GM08714 (cell line): ENCODE results near the gene CSTB.

ENCODE experiments used
- H3K4me3 ChIP-seq: fragments of 200-500 bp; sonication (Bioruptor generic); 2 replicates; pipeline ENCODE4 v1.5.1; 2014; ENCODE audit warnings: mild to moderate bottlenecking, low read length, inconsistent platforms
- ZNF274 ChIP-seq: IDR thresholded peaks from 2 replicates; pipeline ENCODE4 v1.6.1; 2012; ENCODE audit warnings: mild to moderate bottlenecking, low read depth, low read length

Gene CSTB

DNA sequence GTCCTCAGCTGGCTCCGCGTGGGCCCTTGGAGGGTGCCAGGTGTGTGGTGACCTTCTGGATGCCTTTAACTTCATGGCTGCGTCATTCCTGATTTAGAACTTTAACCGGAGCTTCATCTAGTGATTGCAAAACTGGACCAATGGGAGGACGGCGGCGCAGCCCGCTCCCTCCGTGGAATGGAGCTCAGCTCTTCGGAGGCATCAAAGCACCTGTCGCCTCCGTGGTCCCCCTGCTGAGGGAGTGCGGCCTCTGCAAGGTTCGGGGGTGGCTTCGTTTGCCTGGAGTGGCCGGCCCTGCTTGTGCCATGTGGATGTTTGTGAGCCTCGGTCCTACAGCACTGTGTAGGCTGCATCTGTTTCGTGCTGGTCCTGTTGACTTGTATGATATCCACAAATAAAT is 14.2 kb downstream of the CSTB start:
- H3K4me3 ChIP-seq: no peak overlapping the region
- no peak for TF ChIP-seq ZNF274

DNA sequence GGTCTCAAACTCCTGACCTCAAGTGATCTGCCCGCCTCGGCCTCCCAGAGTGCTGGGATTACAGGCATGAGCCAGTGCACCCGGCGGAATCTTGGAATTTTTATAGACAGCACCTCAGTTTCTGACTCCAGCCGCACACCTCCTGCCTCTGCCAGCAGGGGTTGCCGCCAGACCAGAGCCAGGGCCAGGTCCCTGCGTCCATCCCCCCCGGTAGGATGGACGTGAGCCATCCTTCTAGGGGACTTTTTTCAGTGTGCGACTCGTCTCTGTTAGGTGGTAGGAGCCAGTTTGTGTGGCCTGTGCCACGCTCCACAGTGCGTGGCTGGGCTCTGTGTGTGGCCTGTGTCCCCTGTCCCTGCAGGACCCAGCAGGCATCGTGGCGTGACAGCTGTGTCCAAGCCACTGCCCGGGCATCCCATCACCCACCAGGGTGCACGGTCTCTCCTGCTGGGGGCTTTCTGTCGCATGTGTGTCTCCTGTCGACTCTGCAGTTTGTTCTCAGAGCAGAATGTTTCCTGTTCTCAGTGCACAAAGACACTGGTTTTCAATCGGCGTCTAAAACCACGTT is 15.6 kb downstream of the CSTB start:
- no peak for TF ChIP-seq ZNF274
- H3K4me3 ChIP-seq: no peak overlapping the region

DNA sequence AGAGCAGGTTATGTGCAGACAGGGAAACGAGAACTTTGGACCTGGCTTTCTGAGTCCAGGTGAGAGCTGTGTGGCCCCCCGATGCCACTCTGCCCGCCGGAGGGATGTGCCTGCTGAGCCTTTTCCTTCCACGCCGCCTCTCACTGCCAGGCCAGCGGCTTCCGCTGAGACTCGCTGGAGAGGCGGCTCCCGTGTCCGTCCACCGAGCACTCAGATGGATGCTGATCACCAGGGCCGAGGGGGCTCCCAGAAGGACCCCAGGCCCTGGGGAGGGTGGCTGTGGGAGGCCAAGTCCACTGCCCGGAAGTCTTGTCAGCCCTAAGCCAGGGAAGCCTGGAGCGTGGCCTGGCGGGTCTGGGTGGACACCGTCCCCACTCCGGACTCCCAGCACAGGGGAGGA is 16.5 kb downstream of the CSTB start:
- no peak for TF ChIP-seq ZNF274
- H3K4me3 ChIP-seq: no peak overlapping the region

- no peak overlapping the region for H3K4me3 ChIP-seq
- TF ChIP-seq ZNF274: no peak
Observed at GRCh38 chr21:43758811-43759210, 17.3 kb downstream of the CSTB start.

GRCh38 chr21:43758111-43758641 is 17.9 kb downstream of the CSTB start:
- TF ChIP-seq ZNF274: no peak
- H3K4me3 ChIP-seq: no peak overlapping the region

- no peak overlapping the region for H3K4me3 ChIP-seq
- no peak for TF ChIP-seq ZNF274
Observed at GRCh38 chr21:43757601-43758000, 18.5 kb downstream of the CSTB start.

DNA sequence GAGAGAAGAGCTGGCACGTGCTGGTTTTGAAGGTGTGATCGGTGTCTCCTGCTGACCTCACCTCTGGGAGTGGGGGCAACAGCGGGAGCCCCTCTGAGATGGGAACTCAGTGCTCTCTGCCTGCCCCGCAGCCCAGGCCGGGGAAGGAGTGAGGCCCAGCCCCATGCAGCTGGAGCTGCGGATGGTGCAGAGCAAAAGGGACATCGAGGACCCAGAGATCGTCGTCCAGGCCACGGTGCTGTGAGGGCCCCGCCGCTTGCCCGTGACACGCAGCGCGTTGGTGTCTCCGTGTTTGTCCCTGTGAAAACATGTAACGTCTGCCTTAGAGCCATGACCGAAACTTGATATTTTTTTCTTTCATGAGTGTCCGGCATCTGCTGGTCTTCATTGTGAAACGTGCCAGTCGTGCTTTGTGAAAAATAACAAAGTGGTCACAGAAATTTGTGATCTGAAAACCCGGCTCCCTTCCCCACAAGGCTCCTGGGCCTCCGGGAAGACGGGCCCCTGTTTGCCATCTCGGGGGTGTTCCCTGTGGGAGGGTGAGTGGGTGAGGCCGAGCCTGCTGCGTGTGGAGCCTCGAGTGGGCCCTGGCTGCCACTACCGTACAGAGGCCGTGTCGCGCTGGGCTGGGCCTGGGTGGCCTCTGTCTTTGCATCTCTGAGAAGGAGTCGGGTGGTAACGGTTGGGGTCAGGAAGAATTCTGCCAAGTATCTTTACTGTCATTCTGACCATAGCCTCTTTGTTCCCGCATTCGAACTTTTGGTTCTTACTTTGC is 20.1 kb downstream of the CSTB start:
- TF ChIP-seq ZNF274: no peak
- H3K4me3 ChIP-seq: no peak overlapping the region

- no peak overlapping the region for H3K4me3 ChIP-seq
- TF ChIP-seq ZNF274: no peak
Observed at GRCh38 chr21:43754948-43755781, 20.9 kb downstream of the CSTB start.

DNA sequence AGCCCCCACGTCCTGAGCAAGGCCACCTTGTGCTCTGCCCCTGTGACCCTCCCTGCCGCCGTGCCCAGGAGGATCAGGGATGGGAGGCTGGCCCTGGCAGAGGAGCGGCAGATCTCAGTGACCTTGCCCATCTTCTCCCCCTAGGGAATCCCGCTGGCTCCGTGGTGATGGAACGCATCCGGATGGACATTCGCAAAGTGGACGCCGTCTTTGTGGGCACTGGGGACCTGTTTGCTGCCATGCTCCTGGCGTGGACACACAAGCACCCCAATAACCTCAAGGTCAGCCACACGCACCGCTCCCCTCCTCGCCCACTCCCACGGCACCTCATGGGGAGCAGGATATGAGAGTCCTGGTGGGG is 22.7 kb downstream of the CSTB start:
- no peak for TF ChIP-seq ZNF274
- no peak overlapping the region for H3K4me3 ChIP-seq

- H3K4me3 ChIP-seq: no peak overlapping the region
- TF ChIP-seq ZNF274: no peak
Observed at GRCh38 chr21:43752758-43753438, 23.2 kb downstream of the CSTB start.

- no peak overlapping the region for H3K4me3 ChIP-seq
- no peak for TF ChIP-seq ZNF274
Observed at GRCh38 chr21:43751955-43752591, 24.0 kb downstream of the CSTB start.

DNA sequence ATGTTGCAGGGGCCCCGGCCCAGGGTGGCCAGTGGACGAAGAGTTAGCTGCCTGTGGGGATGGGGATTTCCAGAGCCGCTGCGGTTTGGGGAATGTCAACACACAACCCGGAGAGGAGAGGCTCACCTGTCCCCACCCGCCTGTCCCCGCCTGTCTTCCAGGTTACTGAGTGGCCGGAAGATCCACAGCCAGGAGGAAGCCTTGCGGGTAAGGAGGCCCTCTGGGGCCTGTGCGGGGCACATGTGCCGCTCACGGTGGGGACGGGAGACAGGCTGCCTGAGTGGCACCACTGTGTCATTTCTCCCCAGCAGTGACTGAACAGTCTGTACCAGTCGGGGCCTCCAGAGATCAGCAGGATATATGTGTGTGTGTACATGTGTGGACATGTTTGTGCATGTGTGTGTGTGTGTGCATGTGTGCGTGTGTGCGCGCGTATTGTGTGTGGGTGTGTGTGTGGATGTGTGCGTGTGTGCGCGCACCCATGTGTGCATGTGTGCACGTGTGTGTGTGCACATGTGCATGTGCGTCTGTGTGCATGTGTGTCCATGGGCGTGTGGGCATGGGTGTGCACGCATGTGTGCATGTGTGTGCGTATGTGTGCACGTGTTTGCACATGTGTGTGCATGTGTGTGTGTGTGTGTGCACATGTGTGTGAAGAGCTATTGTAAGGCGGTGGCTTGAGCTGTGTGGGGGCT is 25.6 kb downstream of the CSTB start:
- H3K4me3 ChIP-seq: no peak overlapping the region
- TF ChIP-seq ZNF274: no peak

GRCh38 chr21:43749651-43750262 is 26.4 kb downstream of the CSTB start:
- no peak overlapping the region for H3K4me3 ChIP-seq
- no peak for TF ChIP-seq ZNF274

DNA sequence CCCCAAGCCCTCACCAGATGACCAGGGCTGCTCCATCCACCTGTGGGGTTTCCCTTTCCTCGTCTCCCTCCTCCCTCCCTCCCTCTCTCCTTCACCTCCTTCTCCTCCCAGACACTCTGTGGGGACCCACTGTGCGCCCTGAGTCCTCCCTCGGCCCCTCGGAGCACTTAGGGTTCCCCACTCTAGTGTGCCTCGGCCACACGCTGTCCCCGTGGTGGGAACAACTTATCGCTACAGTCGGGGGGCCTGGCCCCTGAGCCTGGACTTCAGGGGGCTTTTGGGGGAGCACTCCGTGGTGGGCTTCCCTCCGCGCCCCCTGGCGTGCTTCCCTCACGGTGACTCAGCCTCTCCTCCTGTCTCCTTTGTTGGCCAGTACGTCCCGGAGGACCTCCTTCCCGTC is 27.5 kb downstream of the CSTB start:
- TF ChIP-seq ZNF274: no peak
- H3K4me3 ChIP-seq: no peak overlapping the region
